NCI-H1092 treated with DMSO at 0.1 percent for 48 hours (cell line): ENCODE results near the gene RAB3C.

Experiments used
- DNase-seq: peaks from one replicate; lab custom pipeline; 2025; lab: John Stamatoyannopoulos, UW

The RAB3C gene

DNA sequence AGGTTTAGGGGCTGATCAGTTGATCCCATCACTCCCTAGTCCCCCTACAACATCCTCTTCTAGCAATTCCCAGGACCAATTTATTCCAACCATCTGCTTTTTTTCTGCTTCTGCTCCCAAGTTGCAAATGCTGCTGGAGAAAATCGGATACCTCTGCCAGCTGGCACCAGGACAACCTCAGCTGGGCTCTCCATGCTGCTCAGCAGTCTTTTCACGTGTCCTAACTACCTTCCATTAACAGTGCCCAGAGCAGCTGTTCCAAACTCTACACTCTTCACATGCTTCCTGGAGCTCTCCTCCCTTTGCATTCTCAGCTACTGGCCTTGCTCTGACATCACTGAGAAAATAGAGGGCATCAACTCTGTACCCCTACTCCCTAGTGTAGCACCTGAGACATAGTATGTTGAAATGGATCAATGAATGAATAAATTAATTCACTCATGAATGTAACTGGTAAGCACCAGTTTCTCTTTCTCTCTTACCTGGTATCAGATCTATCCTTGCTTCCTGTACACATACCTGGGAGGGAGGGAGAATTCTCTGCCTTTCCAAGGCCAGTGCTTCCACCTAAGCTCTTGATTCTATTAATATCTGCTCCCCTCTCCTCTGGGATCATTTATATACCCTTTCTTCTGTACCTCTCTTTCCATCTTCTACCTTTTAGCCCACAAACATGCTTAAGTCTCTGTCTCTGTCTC lies 191.0 kb downstream of the RAB3C start:
- DNase-seq, result peak; percentile 89

DNA sequence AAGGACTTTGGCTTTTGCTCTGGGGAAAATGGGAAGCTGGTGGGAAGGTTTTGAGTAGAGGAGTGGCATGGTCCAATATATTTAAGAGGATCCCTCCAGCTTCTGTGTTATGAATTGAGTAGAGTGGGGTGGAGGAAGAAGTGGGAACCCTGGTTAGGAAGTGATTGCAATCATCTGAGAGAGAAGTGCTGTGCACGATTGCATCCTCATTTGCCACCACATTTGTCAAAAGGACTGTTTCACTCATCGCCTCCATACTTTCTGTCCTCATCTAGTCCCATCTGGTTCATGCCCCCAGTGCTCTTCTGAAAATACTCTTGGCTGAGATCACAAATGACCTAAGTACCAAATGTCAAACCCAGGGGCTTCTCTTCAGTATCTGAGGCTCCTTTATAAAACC lies 192.1 kb downstream of the RAB3C start:
- no peak for DNase-seq

DNA sequence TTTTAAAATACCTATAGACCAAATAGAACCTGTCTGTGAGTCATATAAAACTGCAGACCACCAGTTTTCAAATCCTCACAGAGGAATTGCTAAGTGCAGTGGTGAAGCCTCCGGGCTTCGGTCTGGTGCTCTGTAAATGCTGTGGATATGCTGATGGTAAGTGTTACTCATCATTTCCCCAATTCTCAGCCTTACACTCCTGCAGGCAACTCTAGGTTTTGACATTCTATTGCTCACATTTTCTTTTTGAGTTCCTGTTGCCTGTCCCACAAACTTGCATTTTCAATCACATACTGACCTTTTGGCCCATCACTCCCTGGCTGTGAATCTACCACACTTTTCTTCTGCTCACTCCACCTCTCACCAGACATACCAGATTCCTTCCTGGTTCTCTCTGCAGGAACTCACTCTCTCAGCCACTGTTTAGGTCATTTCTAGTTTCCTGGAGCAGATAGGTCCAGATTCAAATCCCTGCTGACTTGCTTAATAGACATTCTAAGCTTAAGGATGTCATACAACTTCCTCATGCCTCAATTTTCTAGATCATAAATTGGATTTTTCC lies 192.9 kb downstream of the RAB3C start:
- no peak for DNase-seq

DNA sequence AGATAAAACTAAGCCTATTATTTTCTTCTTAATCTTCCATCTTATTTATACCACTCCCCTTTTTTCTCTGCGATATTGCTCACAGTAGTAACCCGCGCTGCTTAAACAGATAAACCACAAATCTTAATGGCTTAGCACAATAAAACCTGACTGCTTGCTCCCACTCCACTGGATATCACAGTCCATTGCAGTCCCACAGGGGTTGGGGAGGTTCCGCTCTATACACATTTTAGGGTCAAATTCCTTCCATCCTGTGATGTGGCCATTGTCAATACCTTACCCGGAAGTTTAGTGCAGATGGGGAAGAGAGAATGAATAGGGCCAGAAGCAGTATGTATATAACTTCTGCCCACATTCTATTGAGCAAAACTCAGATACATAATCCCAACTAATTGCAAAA lies 193.7 kb downstream of the RAB3C start:
- no peak for DNase-seq

DNA sequence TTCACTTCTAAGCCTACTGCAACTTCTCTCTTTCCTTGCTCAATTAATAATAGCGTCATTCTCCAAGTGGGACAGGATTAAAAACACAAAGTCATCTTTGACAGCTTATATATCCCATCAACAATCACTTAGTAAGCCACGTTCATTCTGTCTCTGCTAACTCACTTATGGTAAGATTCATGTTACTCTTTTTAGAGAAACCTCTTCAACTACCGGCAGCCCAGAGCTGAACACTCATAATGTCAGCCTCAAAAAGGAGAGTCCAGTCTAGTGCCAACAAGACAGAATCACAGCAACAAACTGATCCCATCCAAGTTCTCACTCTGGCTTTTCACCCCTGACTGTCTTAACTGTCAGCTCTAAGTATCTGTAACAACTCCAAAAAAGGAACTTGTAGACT lies 196.0 kb downstream of the RAB3C start:
- no peak for DNase-seq

DNA sequence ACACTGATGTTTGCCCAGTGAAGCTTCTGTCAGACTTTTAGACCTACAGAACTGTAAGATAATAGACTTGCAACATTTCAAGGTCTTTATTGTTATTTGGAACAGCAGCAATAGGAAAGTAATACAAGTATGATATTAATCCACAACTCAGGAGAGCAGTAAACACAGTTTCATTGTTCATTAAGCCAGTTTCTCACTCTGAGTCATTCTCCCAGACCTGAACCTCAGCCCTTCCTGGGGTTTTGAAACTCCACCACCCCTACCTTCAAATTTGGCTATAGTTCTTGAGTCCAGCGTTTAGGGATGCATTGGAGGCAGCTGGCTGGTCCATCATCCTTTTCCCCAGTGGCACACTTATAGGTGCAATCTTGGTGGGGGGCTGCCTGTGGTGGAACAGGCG lies 203.2 kb downstream of the RAB3C start:
- DNase-seq, result no peak

DNA sequence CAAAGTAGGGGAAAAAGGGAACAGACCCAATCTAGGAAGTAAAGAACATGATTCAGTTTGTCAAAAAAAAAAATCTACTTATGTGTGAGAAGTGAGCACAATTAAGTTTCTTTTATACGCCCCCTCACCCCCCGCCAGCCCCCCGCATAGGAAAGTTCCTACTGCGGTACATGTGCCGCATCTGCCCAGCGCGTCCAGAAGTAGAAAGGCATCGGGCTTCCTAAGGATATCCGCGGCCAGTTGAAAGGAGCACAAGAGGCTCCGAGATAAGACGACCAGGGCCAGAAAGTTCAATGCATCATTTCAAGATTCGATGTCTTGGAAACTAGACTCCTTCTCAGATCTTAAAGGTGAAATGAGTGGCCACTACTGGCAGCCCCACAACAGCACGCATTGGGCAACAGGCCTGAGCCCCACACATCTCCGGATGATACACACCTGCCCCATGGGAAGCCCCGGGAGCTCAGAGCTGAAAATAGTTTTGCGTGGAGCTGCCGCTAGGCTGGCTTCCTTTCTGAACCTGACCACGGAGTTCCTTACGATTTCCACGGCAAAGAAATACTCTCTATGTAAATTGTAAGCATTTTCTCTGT lies 203.9 kb downstream of the RAB3C start:
- no peak for DNase-seq

DNA sequence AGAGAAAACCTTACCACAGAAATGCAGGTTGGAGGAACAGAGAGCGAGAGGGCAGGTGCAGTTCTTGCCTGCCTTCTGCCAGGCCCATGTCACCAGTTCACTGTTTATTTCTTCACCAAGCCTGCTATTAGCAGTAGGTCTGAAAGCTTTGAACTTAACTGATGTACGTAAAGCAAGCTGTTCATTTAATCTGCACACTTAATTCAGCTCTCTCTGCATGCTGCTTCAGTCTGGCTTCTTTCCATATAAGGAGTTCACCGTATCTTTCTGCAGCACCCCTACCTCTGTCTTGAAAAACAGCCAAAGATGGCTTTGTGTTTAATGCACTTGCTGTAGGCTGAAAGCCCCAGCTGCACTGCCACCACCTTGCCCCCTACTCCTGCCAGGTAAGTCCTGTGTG lies 205.1 kb downstream of the RAB3C start:
- DNase-seq, result peak; percentile 93

DNA sequence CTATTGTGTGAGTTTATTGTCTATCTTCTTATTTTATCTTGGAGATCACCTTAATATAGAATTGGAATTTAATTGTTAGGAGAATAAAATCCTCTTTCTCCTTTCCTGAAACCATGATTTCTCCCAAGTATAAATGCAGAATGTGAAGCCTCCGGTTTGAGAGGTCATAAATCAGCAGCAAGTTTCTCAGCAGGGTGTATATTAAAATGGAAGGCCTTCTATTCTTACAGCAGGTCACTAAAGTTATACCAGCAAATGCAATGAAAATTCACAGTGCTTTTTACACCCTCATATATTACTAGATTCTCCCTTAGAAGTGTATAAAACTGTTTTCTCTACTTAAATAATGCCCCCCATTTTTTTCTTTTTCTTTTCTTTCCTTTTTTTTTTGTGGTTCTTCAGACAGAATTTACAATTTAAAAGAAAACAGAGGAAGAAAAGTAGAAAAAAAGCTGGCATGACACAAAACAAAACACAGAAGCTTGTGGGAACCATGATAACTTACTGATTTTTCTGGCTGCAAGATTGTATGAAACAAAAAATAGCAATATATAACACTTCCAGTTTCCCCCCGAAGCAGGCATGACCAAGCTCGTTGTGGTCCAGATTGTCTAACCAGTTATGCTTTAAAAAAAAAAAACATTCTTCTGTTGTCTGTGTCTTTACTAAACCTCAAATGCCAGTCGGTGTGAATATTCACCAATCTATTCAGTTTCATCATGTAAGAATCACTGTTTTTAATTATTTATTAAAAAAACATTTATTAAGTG lies 211.2 kb downstream of the RAB3C start:
- DNase-seq, result no peak

DNA sequence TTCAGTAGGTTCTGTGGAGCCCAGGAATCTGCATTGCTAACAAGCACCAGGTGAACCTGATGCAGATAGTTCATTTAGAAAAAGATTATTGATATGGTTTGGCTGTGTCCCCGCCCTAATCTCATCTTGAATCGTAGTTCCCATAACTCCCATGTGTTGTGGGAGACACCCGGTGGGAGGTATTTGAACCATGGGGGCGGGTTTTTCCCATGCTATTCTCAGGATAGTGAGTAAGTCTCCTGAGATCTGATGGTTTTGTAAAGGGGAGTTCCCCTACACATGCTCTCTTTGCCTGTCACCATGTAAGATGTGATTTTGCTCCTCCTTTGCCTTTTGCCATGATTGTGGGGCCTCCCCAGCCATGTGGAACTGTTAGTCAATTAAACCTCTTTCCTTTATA lies 212.0 kb downstream of the RAB3C start:
- DNase-seq, result no peak

DNA sequence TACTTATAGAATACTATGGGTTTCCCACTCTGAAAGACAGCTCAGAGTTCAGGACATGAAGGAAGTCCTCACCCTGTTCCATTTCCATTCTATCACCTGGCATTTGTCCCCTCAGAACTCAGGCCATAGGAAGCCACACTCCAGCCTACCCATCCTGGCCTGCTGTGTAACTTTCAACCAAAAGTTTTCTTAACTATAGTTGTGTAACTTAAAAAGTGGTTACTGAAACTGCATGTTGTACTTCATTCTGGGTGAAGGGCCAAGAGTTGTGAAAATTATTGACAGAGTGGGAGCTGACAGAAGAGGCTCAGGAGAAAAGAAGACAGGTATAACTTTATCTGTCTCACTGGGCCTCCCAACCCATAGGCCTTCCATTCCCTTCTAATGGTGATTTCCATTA lies 212.5 kb downstream of the RAB3C start:
- no peak for DNase-seq

DNA sequence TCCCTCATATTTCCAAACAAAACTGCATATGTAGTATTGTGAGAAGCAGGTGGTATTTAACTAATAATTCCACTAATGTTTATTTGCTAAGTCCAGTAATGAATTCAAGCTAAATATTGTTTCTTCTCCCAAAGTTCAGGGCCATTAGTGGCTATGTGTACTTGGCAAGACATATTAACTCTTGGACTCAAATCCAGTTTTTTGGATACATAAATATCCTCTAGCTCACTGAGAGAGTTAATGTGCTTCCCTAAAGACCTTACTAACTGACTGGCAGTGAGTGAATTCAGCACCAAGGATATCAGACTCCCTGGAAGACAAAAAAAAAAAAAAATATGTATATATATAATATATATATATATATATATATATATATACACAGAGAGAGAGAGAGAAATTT lies 214.1 kb downstream of the RAB3C start:
- no peak for DNase-seq

DNA sequence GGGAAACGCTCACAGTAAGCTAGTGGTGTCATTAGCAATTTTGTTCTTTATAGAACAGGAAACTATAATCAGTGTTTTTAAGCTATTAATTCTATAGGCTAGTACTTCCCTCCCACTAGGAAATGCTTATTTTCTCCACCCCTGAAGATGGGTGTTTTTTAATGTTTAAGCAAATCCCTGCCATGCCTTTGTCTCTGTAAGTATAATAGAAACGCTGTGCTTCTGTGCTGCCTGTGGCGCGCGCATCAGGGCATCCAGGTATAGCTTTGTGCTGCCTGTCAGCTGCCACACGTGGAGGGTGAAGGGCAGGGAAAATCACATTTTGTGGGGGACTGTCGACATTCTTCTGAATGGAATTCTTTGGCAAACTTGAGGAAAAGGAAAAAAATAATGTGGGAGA lies 217.5 kb downstream of the RAB3C start:
- no peak for DNase-seq

DNA sequence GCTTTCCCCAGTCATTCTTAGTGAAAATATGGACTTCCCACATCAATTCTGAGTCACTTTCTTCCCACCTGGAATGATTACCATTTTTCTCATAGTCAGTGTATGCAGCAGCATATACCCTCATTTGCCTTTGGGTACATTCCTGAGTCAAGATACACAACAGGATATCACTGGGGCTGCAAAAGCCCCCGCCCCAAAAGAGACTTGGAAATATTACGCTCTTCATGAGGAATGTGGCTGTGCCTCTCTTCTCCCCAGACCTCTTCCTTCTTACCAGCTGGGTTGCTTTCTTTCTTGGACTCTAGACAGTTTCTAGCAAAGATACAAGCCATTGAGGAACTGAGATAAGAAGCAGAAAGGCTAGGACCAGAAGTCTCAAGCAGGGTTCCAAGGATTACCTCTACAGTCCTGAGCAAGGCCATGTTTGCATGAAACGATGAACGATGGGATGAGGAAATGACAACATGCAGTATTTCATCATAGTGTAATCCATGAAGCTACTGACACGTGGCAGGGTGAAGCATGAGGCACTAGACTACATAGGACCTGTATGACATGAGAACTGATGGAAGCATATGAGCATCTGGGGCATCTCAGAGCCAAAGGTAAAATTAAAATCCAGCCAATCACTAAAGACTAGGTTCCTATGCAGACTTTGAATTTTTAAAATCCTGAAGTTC lies 218.1 kb downstream of the RAB3C start:
- DNase-seq, result no peak

DNA sequence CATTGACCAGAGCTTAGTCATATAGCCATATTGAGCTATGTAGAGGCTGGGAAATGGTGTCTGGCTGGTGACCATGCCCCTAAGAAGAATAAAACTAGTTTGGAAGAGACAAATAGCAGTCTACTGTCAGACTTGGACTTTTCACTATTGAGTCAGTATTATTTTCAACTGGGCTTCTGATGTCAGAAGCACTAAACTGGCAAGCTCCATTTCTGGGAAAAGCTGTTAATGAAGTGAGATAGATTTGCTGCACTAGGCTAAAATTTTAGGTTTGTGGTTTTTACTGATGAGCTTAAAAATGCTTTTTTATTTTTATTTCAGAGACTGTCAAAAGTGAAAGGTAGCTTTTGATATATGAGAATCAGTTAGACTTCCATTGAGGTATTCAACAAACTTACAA lies 220.2 kb downstream of the RAB3C start:
- DNase-seq, result no peak

DNA sequence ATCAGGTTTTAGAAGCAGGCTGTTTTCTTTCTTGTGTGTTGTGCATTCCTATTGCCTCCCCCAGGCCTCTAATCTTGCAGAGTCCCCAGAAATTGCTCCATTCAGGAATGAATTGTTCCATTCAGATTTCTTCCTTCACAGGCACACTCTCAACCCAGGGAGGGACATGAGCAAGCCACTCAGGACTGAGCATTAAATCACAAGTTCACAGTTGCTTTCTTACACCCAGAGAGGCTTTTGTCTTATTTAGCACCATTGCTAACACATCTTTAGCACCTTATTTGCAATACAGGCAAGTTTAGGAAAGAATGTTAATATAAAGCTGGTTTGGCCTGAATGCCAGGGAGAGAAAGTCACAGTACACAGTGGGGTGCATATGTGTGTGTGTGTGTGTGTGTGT lies 221.4 kb downstream of the RAB3C start:
- DNase-seq, result no peak

DNA sequence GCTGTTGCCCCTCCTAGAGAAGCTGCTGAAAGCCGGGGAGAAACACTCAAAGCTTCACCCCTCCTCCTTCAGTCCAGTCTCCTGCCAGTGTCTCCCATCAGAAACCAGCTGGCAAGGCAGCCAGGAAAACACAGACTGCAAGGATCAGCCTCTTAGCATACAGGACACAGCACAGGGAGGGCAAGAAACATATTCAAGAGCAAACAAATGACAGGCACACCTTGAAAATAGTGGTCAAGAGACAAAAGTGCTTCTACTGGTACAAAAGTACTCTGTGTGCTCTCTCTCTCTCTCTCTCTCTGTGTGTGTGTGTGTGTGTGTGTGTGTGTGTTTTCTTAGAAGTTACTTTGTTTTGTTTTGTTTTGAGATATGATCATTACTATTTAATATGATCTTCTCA lies 227.2 kb downstream of the RAB3C start:
- DNase-seq, result no peak

DNA sequence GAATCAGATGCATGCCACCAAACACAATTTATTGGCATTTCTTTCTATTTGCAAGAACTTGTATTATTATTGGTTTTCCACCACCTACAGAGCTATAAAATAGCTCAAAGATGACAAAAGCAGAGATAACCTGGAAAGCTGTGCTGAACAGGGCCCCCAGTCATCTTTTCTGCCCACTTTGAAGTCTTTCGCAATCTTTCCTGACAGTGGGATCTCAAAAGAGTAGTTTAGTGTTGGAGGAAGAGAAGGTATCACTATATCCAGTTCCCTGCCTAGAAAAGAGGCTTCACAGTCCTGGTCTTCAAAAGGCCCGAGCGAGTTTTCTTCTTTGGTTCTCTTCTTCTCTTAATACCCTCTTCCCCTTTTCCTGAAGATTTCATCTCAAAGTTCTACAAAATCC lies 231.0 kb downstream of the RAB3C start:
- no peak for DNase-seq

DNA sequence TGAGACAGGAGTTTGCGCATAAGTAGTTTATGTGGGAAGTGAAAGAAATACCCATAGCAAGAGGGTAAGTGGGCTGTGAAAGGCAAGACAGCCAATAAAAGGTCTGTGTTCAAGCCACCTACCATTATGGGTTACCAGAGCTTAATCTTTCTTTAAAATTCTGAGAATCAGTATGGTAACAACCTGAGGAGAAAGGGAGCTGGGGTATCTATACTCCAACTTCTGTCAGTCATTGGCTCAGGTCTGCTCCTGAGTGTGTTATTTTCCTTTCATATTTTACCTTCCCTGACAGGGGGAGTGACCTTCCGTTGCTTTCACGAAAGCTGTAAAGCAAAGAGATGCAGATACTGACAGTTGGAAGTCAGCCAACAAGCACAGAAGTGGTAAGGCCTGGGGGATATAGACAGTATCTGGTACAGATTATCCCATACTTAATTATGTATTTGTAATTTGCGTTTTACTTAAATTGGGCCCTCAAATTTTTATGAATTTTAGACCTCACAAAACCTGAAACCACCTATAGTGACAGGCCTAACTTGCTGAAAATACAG lies 233.4 kb downstream of the RAB3C start:
- no peak for DNase-seq

DNA sequence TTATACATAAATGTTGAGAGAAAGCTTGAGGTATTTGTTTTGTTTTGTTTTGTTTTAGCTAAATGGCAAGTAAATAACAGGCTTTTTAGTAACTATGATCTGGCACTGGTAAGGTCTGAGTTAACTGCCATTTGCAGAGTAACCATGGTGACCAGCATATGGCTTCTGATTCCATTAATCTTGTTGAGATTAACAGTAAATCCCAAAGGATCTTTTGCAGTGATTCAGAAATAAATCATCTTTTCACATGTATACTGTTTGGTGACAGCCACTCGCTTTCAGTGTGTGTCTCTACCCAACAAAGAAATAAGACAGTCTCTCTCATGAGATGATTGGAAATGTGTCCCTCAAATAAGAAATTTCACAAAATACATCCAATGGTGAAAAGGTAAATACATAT lies 235.6 kb downstream of the RAB3C start:
- no peak for DNase-seq

DNA sequence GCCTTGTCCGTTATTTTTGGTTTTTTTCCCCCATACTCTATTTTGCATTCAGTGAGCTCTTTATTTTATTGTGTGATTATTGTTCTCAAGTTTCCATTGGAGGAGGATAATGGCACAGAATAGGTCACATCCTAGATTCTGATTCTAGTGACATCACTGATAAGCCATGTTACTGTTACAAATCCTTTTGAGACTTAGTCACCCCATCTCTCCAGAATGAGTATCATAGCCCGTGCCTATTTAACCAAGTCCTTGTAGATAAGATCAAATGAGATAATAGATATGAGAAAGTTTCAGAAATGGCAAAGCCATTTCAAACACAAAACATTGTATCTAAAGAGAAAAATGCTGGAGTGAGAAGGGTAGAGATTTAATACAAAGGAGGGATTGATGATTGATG lies 242.6 kb downstream of the RAB3C start:
- DNase-seq, result no peak

DNA sequence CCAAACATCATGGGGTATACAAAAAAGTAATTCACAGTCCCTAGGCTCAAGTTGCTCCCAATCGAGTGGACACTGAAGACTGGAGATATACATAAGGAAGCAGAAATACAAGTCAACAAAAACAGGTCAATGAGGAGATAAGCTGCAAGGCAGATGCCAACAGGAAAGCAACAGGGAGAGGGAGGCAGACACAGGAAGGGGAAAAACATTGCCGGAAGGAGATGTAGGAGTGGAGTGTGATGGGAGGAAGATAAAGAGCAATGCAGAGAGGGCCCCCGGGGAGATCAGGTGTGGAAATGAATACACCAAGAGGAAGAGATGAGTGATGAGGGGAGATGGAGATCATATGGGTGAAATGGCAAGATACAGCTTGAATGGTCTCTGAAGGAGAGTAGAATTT lies 243.0 kb downstream of the RAB3C start:
- no peak for DNase-seq
